ENCODE measurements around the gene SIX4.
"Not testable (repeated sequence)": the region's sequence is repeated elsewhere in the genome, so short reads cannot be mapped to it uniquely, and the experiment has no call there.

SIX4 gene

DNA sequence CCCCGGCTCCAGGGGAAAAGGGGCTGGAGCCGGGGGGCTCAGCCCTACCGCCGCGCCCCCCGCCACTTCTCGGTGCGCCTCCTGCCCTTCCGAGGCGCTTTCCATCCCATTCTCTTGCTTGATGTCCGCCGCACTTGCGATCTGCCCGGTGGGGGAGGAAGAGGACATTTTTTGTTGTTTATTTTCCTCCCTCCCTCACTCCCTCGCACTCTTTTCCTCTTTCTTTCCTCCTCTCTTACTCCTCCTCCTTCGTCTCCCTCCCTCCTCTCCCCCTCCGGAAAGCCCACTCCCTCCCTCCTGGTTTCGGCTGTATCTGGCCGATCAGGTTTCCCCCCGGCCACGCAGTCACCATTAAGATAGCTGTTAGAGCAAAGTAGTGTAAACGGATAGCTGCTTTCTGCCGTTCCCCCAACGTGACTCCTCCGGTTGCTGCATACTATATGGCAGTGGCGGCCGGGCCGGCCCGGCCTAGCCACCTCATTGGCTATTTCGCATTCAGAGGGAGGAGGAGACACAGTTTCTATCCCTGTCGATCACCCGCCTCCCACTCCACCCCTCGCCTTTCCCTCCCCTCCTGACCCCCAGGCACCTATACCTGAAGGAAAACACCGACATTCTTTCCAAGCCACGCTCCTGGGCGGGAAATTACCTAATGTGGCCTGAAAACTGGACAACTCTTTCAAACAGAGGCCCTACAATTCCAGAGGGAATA is at the start of gene SIX4:
TSS of gene SIX4 (minus strand) at position 445 of the 712 bp plus-strand sequence. CDS start at position 168, 277 bp downstream.
- DNase-seq (ENCODE audit: low read depth) = no peak

DNA sequence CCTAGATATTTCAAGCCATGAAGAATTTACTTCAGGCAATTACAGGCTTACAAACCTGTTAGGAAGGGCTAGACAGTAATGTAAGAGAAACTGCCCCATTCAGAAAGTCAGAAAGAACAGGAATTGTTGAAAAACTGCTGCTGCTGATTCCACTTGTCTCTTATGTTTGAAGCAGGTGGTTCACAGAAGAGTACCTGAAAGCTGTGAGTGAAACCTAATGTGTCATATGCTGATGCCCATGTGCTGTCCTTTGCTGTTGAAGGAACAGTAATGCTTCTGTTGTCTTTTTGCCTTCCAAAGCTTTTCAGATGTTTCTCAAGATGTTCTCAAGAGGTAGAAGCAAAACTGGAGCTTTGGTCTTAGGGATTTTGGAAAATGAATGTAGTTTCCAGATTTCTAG is 49.4 kb upstream of the SIX4 start:
- no peak for DNase-seq (ENCODE audit: low read depth)

DNA sequence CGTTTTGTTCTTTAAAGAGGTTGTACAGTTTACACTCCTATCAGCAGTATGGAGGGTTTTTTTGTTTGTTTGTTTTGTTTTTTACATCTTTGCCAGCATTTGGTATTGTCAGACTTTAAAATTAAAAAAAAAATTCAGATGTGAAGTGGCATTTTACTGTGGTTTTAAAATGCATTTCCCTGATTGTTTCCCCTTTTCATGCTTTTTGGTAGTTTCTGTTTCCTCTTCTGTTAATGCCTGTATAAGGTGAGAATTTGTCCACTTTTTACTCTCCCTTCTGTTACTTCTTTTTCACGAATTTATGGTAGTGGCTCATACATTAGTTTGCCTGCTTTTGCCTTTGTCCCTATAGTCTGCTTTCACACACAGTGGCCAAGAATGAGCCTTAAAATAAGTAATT is 47.0 kb upstream of the SIX4 start:
- DNase-seq (ENCODE audit: low read depth) = no peak

- no peak for DNase-seq (ENCODE audit: low read depth)
These were observed 44.5 kb upstream of the SIX4 start for GRCh38 chr14:60768602-60769001.

DNA sequence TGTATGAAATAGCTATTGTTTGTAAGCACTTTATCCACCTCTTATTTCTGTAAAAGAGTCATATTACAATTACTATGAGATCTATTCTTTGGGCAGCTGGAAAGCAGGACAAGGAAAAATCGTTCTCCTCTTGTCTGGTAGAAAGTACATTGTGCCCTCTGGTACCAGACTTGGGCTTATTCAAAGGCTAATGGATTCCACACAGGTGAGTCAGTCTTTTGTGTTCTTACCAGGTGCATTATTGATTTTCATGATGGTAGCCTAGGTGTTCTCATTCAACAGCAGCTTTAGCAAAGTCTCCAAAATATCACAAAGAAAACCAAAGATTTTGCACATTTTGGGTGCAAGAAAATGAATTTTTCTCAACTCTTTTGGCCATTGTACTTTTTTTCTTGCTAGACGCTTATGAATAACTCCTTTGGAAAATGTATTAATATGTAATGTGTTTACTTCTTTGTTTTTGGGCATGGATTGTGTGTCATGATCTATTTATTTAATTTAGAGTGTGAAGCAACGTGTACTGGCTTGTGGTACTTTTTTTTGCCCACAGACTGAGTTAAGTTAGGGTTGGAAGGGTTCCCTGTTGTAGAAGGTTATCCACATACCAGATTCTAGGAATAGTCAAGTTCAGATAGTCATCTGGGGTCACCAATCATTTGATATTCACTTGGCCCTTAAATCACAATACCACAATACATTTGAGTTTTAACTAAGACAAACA is 36.7 kb upstream of the SIX4 start:
- no peak for DNase-seq (ENCODE audit: low read depth)

- DNase-seq (ENCODE audit: low read depth) = no peak
These were observed 36.1 kb upstream of the SIX4 start for GRCh38 chr14:60760209-60760608.

- DNase-seq (ENCODE audit: low read depth) = no peak
These were observed 34.7 kb upstream of the SIX4 start for GRCh38 chr14:60758885-60759284.

DNA sequence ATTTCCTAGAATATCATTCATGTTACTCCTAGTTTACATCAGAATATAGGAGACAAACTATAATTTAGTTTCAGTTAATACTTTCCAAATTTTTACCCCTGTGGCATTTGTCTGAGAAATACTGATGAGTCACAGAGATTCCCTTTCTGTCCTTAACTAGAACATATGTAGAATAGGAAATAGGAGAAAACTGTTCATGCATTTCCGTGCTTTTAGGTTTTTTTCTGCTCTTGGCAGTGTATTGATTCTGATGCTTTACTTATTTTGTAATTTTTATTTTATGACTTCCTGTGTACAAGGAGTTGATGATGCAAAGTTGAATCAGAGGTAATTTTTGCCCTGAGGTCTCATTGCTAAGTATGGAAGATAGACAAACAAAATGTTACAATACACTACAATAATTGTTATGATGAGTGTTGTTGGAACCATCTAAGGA is 33.4 kb upstream of the SIX4 start:
- DNase-seq (ENCODE audit: low read depth) = no peak

DNA sequence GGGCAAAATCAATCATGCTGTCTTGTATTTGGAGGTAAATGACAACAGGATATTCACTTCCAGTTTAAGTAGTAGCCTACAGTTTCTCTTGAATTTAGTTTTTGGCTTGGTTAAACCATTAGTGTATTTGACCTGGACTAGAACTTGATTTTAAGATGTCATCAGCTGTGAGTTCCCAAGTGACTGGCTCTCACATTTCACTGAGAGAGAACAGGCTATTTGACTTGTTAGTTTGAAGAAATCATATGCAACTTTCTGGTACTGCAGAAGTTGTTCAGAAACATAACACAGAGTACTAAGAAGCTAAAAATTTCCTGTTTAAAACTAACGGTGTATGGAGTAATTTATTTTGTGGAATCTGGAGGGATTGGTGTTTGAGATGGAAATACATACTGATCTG is 32.7 kb upstream of the SIX4 start:
- DNase-seq (ENCODE audit: low read depth) = no peak

- DNase-seq (ENCODE audit: low read depth) = no peak
These were observed 29.3 kb upstream of the SIX4 start for GRCh38 chr14:60753264-60754119.

- no peak for DNase-seq (ENCODE audit: low read depth)
These were observed 20.4 kb upstream of the SIX4 start for GRCh38 chr14:60744566-60744965.

DNA sequence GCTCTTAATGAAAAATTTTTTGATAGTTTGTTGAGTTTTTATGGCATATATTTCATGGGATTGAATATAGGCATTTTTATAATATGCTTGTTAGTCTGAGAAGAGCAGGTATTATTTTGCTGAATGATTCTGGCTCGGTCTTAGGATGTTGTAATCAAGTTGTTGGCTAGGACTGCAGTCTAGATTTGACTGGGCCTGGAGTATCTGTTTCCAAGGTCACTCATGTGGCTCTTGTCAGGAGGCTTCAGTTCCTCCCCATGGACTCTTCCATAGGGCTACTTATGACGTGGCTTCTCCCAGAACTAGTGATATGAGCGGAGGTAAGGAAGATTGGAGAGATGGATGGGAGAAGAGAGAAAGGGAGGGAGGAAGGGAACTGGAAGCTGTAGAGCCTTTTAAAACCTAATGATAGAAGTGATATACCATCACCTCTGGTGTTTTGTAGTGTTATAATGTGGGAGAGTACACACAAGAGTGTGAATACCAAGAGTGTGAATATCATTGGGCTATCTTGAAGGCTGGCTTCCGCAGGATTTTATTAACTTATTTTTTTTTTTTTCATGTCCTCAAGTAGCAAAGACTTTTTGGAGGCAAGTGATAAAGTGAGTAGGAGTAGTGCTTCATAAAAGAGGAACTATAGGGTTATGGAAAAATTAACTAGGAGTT is 14.8 kb upstream of the SIX4 start:
- DNase-seq (ENCODE audit: low read depth) = no peak

- DNase-seq (ENCODE audit: low read depth) = no peak
These were observed 12.3 kb upstream of the SIX4 start for GRCh38 chr14:60736494-60736893.

GRCh38 chr14:60735416-60735815 is 11.3 kb upstream of the SIX4 start:
- DNase-seq (ENCODE audit: low read depth) = no peak

- peak; percentile 59 for DNase-seq (ENCODE audit: low read depth)
These were observed 10.5 kb upstream of the SIX4 start, which contains the start of gene MNAT1 for GRCh38 chr14:60734465-60735242. MNAT1 (plus strand) TSS chr14:60734761; CDS start chr14:60734863, 102 bp downstream.

GRCh38 chr14:60732840-60733483 is 8.8 kb upstream of the SIX4 start:
- DNase-seq (ENCODE audit: low read depth) = no peak

DNA sequence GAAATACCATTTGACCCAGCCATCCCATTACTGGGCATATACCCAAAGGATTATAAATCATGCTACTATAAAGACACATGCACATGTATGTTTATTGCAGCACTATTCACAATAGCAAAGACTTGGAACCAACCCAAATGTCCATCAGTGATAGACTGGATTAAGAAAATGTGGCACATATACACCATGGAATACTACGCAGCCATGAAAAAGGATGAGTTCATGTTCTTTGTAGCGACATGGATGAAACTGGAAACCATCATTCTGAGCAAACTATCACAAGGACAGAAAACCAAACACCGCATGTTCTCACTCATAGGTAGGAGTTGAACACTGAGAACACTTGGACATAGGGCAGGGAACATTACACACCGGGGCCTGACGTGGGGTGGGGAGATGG is 7.1 kb upstream of the SIX4 start:
- not testable (repeated sequence) for DNase-seq (ENCODE audit: low read depth)

DNA sequence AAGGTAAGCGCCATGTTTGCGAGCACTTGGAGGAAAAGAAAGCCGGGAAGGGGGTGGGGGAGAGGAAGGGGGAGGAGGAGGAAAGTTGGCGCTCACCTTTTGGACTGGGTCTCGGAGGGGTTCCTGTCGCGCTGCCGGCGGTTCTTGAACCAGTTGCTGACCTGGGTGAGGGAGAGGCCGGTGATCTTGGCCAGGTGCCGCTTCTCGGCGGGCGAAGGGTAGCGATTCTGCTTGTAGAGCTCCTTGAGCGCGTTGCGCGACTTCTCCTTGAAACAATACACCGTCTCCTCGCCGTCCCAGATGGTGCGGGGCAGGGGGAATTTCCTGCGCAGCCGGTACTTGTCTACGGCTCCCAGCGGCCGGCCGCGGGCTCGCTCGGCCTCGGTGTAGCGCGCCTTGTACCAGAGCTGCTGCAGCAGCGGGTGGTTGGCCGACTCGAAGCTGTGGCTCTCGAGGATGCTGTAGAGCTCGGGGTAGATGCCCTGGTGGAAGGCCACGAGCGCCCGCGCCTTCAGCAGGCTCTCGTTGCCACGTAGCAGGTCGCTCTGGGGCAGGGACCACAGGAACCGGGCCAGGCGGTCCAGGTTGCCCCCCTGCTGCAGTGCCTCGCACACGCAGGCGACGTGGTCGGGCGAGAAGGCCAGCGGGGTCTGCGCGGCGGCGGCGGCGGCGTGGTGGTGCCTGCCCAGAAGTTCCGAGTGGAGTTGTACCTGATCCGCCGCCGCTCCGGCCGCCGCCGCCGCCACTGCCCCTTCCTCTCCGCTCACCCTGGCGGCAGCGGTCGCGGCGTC is 840 bp downstream of the SIX4 start:
- peak; percentile 3 for DNase-seq (ENCODE audit: low read depth)

DNA sequence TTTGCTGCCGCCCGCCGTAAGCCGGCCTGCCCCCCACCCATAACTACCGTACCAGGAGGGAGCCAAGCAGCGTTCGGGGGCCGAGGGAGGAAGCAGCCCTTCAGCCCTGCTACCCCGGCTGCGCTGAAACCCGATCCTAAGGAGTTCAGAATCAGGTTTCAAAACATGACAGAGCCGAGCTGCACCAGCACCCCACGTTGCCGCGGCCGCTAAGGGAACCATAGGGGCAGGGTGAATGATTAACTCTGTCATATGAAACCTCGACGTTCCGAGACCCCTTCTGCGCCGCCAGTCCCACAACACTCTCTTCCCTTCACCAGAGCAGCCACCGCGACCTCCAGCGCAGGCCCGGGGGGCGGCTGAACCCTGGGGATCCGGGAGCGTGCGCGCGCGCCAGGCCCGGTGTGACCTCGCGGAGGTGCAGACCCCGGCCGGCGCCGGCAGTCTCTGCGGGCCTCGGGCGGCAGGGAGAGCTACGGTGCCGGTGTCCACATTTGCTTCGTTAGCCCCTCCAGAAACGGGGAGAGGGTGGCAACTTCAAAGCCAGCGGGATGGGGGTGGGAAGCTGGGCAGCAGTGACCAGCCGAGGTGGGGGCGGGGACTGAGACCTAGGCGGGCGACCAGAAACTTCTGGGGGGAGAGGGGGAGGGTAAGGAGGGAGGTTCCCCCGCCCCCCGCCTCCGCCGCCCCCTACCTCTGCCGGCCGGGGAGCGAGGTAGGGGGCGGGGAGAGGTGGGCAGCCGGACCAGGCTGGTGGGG is 1.6 kb downstream of the SIX4 start:
- DNase-seq (ENCODE audit: low read depth) = peak; percentile 1

All from stimulated activated CD8-positive, alpha-beta memory T cell treated with anti-CD3 and anti-CD28 coated beads, Interleukin-15, amount 100 ng/mL, for 24 hours (primary cell).